BLaER1 (cell line): ENCODE results near the gene XYLT1.

Experiments
- H3K27ac ChIP-seq: shearing (Covaris generic); formaldehyde crosslinking; 2 replicates; pipeline ENCODE4 v1.8.1; 2022
- H3K27me3 ChIP-seq: shearing (Covaris generic); formaldehyde crosslinking; 2 replicates; pipeline ENCODE4 v1.8.1; 2022
- H3K36me3 ChIP-seq: shearing (Covaris generic); formaldehyde crosslinking; 2 replicates; pipeline ENCODE4 v1.8.1; 2022
- H3K4me1 ChIP-seq: shearing (Covaris generic); formaldehyde crosslinking; 2 replicates; pipeline ENCODE4 v1.8.1; 2022
- H3K4me2 ChIP-seq: shearing (Covaris generic); formaldehyde crosslinking; 2 replicates; pipeline ENCODE4 v1.8.1; 2022
- H3K4me3 ChIP-seq: shearing (Covaris generic); formaldehyde crosslinking; 2 replicates; pipeline ENCODE4 v1.8.1; 2022
- H3K9ac ChIP-seq: shearing (Covaris generic); formaldehyde crosslinking; 2 replicates; pipeline ENCODE4 v1.8.1; 2022
- H3K9me3 ChIP-seq: shearing (Covaris generic); formaldehyde crosslinking; 2 replicates; pipeline ENCODE4 v1.8.1; 2022
- H4K20me1 ChIP-seq: shearing (Covaris generic); formaldehyde crosslinking; 2 replicates; pipeline ENCODE4 v1.8.1; 2022
- Cebpa-rat ChIP-seq: shearing (Covaris generic); IDR thresholded peaks from 2 replicates; pipeline ENCODE4 v1.8.1; 2022

Gene XYLT1

GRCh38 chr16:17053536-17054160 is 417.1 kb downstream of the XYLT1 start:
- Histone ChIP-seq H3K9ac (no peak overlapping the region), H3K9me3 (peaks cover 6% of the 10 kb centered on the region; the same call in 1 of the 2 replicates), H3K4me2 (no peak overlapping the region), H4K20me1 (no peaks in the 10 kb centered on the region), H3K27ac (no peak overlapping the region), H3K4me3 (no peak overlapping the region), H3K36me3 (no peaks in the 10 kb centered on the region), H3K27me3 (no peaks in the 10 kb centered on the region), H3K4me1 (no peaks in the 10 kb centered on the region)
- TF ChIP-seq Cebpa-rat = no peak
